HG03097 (cell line): ENCODE data around the gene CDC42BPB.

Experiments used
- ATAC-seq: cut with Tn5 transposase; IDR thresholded peaks from one replicate; pipeline ENCODE4 v1.9.1; 2021; ENCODE audit not compliant: unreplicated experiment, low FRiP score

Gene CDC42BPB

GRCh38 chr14:102888748-102889147, 168.6 kb downstream of the CDC42BPB start:
- ATAC-seq = no peak

- ATAC-seq = no peak
Measured at GRCh38 chr14:102885737-102886447, 171.5 kb downstream of the CDC42BPB start.

- ATAC-seq = no peak
Measured at GRCh38 chr14:102883554-102883953, 173.8 kb downstream of the CDC42BPB start.

- ATAC-seq = no peak
Measured at GRCh38 chr14:102883089-102883541, 174.2 kb downstream of the CDC42BPB start.
